K562 (cell line): Measurements from ENCODE around the gene PCP2. TPM values are rescaled to one million over a fixed set of nuclear protein-coding genes. Genes with fewer than 3 reads are reported as not detected.
A peak's percentile ranks its signal among the peaks of the same experiment; 100 is the strongest.

Source experiments
- ATAC-seq: fragments of 200-7000 bp; cut with Tn5 transposase; 3 replicates; pipeline ENCODE4 v1.9.1; 2020; ENCODE audit warnings: moderate library complexity
- BruUV-seq: library from RNA; stranded (reverse); fragments of 400-500 nt; replicated peaks from 2 replicates; lab custom pipeline; 2021; lab: Mats Ljungman, UMichigan
- CTCF ChIA-PET: fragments of 300-600 bp; formaldehyde crosslinking; extraction: SDS; loops from one replicate; lab custom pipeline; 2021; ENCODE audit warnings: low intra/inter-chr PET ratio; lab: Yijun Ruan, JAX
- POLR2A ChIA-PET: fragments of 300-600, 350-650 bp; sonication (Branson Sonifier 250); formaldehyde crosslinking; extraction: SDS; loops from one replicate; lab custom pipeline; 2021; ENCODE audit warnings: antibody characterized with exemption, inconsistent platforms; lab: Yijun Ruan, JAX
- DNase-seq, 4 experiments: peaks; one replicate each; pipeline versions ENCODE4 v3.0.0 to v3.0.0-alpha.2; 2011 to 2018; ENCODE audit warnings: low spot score in 3 of 4, mixed read lengths in 3 of 4; ENCODE audit errors: extremely low read depth in 1 of 4
- FAIRE-seq: peaks from 2 replicates; lab custom pipeline; 2011; peaks lifted over from hg19 to GRCh38; lab: Jason Lieb, UNC
- H2AFZ ChIP-seq: 2 replicates; pipeline ENCODE4 v1.6.0; 2011; ENCODE audit warnings: low read depth, low read length, control low read depth, inconsistent platforms
- H3K27ac ChIP-seq: fragments of 200-600 bp; 3 replicates; pipeline ENCODE4 v1.8.0; 2011; ENCODE audit warnings: low read depth, mild to moderate bottlenecking, control low read depth, inconsistent platforms, low read length, moderate library complexity, mixed read lengths; ENCODE audit errors: extremely low read depth
- H3K27me3 ChIP-seq, 2 experiments: fragments of 300-600 bp in 1 of 2; 2 replicates in 1 of 2; 3 replicates in 1 of 2; pipeline versions ENCODE4 v1.6.0 to v1.8.0; 2011; ENCODE audit warnings: inconsistent platforms in 2 of 2, low read length in 2 of 2, mild to moderate bottlenecking in 1 of 2, mixed read lengths in 1 of 2, moderate library complexity in 1 of 2; ENCODE audit not compliant: control insufficient read depth in 2 of 2, insufficient read depth in 2 of 2
- H3K36me3 ChIP-seq: fragments of 300-600 bp; 3 replicates; pipeline ENCODE4 v1.8.0; 2011; ENCODE audit warnings: mild to moderate bottlenecking, low read length, inconsistent platforms; ENCODE audit not compliant: control insufficient read depth, insufficient read depth
- H3K4me1 ChIP-seq, 2 experiments: fragments of 200-600 bp in 1 of 2; replicated peaks in 1 of 2; 2 replicates in 1 of 2; 3 replicates in 1 of 2; pipeline versions ENCODE4 v1.5.1 to v1.8.0; 2011; ENCODE audit warnings: inconsistent platforms in 2 of 2, low read length in 2 of 2, mild to moderate bottlenecking in 1 of 2, mixed read lengths in 1 of 2, moderate library complexity in 1 of 2; ENCODE audit not compliant: control insufficient read depth in 2 of 2, insufficient read depth in 2 of 2
- H3K4me2 ChIP-seq: 2 replicates; pipeline ENCODE4 v1.6.1; 2011; ENCODE audit warnings: low read length, control low read depth, inconsistent platforms, mixed read lengths; ENCODE audit not compliant: insufficient read depth
- H3K4me3 ChIP-seq: fragments of 200-600 bp; sonication (generic), shearing (Covaris generic); 2 replicates; pipeline ENCODE4 v1.5.1; 2016; ENCODE audit warnings: control low read depth, inconsistent platforms
- H3K79me2 ChIP-seq: fragments of 200-600 bp; 3 replicates; pipeline ENCODE4 v1.8.0; 2011; ENCODE audit warnings: low read length, inconsistent platforms; ENCODE audit not compliant: control insufficient read depth, insufficient read depth
- H3K9ac ChIP-seq, 2 experiments: 2 replicates each; pipeline versions ENCODE4 v1.6.0 to v1.6.1; 2011; ENCODE audit warnings: low read depth in 2 of 2, low read length in 2 of 2, control low read depth in 1 of 2, inconsistent platforms in 1 of 2, mild to moderate bottlenecking in 1 of 2, mixed read lengths in 1 of 2; ENCODE audit not compliant: insufficient read depth in 1 of 2
- H3K9me1 ChIP-seq: one replicate; pipeline ENCODE4 v1.6.0; 2011; ENCODE audit warnings: inconsistent platforms, mild to moderate bottlenecking, low read length, moderate library complexity; ENCODE audit not compliant: control insufficient read depth, insufficient read depth
- H3K9me3 ChIP-seq: replicated peaks from 2 replicates; pipeline ENCODE4 v1.5.1; 2011; ENCODE audit warnings: low read depth, low read length, inconsistent platforms; ENCODE audit not compliant: control insufficient read depth, insufficient read depth
- H4K20me1 ChIP-seq: replicated peaks from 2 replicates; pipeline ENCODE4 v1.6.1; 2011; ENCODE audit warnings: low read length, inconsistent platforms, mixed read lengths; ENCODE audit not compliant: control insufficient read depth, insufficient read depth
- ESRRB ChIP-seq: fragments of 250-450 bp; sonication (Bioruptor Pico); IDR thresholded peaks from 2 replicates; pipeline ENCODE4 v1.5.0; 2020; ENCODE audit warnings: mild to moderate bottlenecking, moderate library complexity, borderline replicate concordance
- HEY1 ChIP-seq: fragments of 250-450 bp; sonication (Bioruptor Pico); IDR thresholded peaks from 2 replicates; pipeline ENCODE4 v1.5.0; 2020; ENCODE audit warnings: mild to moderate bottlenecking, moderate library complexity, borderline replicate concordance
- NR3C1 ChIP-seq: sonication (generic); formaldehyde crosslinking; IDR thresholded peaks from 2 replicates; pipeline ENCODE4 v1.8.1; 2022; ENCODE audit warnings: missing genetic modification reagents
- RFX1 ChIP-seq: fragments of 450-650 bp; IDR thresholded peaks from 2 replicates; pipeline ENCODE4 v1.6.1; 2016; ENCODE audit warnings: mild to moderate bottlenecking, moderate library complexity
- SRSF3 ChIP-seq: fragments of 200-400 bp; formaldehyde crosslinking; IDR thresholded peaks from 2 replicates; pipeline ENCODE4 v1.6.1; 2016; ENCODE audit warnings: mild to moderate bottlenecking, low read length, moderate library complexity; ENCODE audit not compliant: insufficient read depth
- TEAD1 ChIP-seq, 2 experiments: fragments of 450-650 bp in 1 of 2; sonication (generic) in 1 of 2; formaldehyde crosslinking; IDR thresholded peaks; 2 replicates each; pipeline versions ENCODE4 v1.4.0 to v1.8.0; 2020 to 2022; ENCODE audit warnings: mild to moderate bottlenecking in 2 of 2, missing genetic modification reagents in 1 of 2
- ZNF175 ChIP-seq: fragments of 200-800 bp; sonication (Bioruptor generic); IDR thresholded peaks from 2 replicates; pipeline ENCODE4 v1.6.1; 2016; ENCODE audit warnings: low read depth, mild to moderate bottlenecking, missing genetic modification characterization, missing compliant biosample characterization
- WGBS: fragments of 100-300 bp; shearing (Covaris generic); methylation state at CpG from one replicate; pipeline ENCODE4 v1.1.6; 2016; ENCODE audit warnings: low coverage, mixed read lengths; ENCODE audit not compliant: insufficient coverage; ENCODE audit errors: missing lambda C conversion rate; 5-methylcytosine and 5-hydroxymethylcytosine counted together
- in situ Hi-C: fragments of 300-500 bp; cut with MboI; formaldehyde crosslinking; loops from 4 replicates; pipeline ENCODE4 v1.15.0; 2018; ENCODE audit warnings: inconsistent platforms, mixed read lengths
- intact Hi-C: fragments of 100-400 bp; cut with micrococcal nuclease; formaldehyde crosslinking; loops from 2 replicates; pipeline ENCODE4 v1.14.2; 2022
- polyA plus RNA-seq, 8 experiments: library from polyadenylated mRNA; depleted of rRNA in 4 of 8; stranded (reverse) in 5 of 8; unstranded in 3 of 8; fragments of >200 nt; fragmentation: Nextera tagmentation in 2 of 8; fragmentation: Illumina TruSeq in 1 of 8; extraction: Ambion mirVana in 2 of 8; extraction: Trizol in 1 of 8; gene quantifications; 2 replicates each; pipeline versions ENCODE4 v1.2.1 to v1.2.3, GENCODE V29; 2011 to 2014; ENCODE audit warnings: inconsistent platforms in 1 of 8, missing spikeins in 1 of 8
- total RNA-seq, 7 experiments: library from RNA; depleted of rRNA in 6 of 7; stranded (reverse); fragments of >200 nt in 6 of 7; fragmentation: Illumina TruSeq in 2 of 7; extraction: Trizol in 2 of 7; gene quantifications; 2 replicates each; pipeline versions ENCODE4 v1.2.1 to v1.2.3, GENCODE V29; 2011 to 2021; ENCODE audit warnings: low replicate concordance in 1 of 7
- TF ChIP-seq, protein P1 (sequence below): fragments of 450-650 bp; formaldehyde crosslinking; conservative IDR thresholded peaks from 2 replicates; pipeline ENCODE4 v1.4.0; 2022; ENCODE audit warnings: mild to moderate bottlenecking, missing genetic modification characterization
- TF ChIP-seq, protein P2 (sequence below): fragments of 200-400 bp; formaldehyde crosslinking; IDR thresholded peaks from 2 replicates; pipeline ENCODE4 v1.6.1; 2017; ENCODE audit warnings: mild to moderate bottlenecking, low read depth, low read length, moderate library complexity
- TF ChIP-seq, protein P3 (sequence below), 2 experiments: IDR thresholded peaks in 1 of 2; conservative IDR thresholded peaks in 1 of 2; 2 replicates each; pipeline ENCODE4 v1.6.1; 2016; ENCODE audit warnings: low read depth in 2 of 2, mild to moderate bottlenecking in 1 of 2, missing compliant biosample characterization in 1 of 2, missing genetic modification characterization in 1 of 2, moderate library complexity in 1 of 2
- TF ChIP-seq, protein P4 (sequence below): fragments of 450-650 bp; IDR thresholded peaks from 2 replicates; pipeline ENCODE4 v1.6.1; 2016

The PCP2 gene
- total and polyA plus RNA-seq, 9 of the 15 experiments (the other 6 are each of a cell fraction or from before 2014, with no cell fraction given) = 0.17 to 1.3 (median 0.49) TPM; not detected in 3

DNA sequence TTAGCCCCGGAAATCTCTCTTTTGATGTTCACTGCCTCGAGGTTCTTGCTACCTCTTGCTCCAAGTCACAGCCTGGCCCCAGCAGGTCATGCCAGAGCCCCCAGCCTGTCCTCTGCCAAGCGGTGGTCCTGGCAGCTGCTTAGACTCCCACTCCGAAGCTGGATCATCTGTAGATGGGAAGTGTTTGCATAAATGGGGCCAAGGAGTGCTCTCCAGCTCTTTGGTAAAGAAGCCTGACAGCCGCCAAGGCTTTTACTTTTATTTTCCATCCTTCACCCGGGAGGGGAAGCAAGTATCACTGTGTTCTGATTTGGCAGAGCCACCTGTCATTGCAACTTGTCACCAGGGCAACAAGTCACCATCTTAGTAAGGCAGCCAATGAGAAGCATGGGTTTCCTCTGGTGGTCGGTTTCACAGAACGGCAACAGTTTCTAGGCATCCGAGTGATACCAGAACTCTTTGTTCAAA lies 24.7 kb upstream of the PCP2 start:
- Histone ChIP-seq H3K27me3 (peaks cover 4 to 9% of the 10 kb centered on the region in 2 experiments; a peak in 3 of 5 replicates), H3K27ac (no peak overlapping the region), H3K9ac (no peak overlapping the region), H3K9me3 (no peaks in the 10 kb centered on the region), H3K9me1 (no peaks in the 10 kb centered on the region), H3K4me2 (no peak overlapping the region), H3K36me3 (no peaks in the 10 kb centered on the region), H2AFZ (no peak overlapping the region), H3K79me2 (no peaks in the 10 kb centered on the region), H4K20me1 (no peaks in the 10 kb centered on the region), H3K4me3 (no peak overlapping the region), H3K4me1 (peaks cover 0 to 6% of the 10 kb centered on the region in 2 experiments; a peak in 2 of 5 replicates)
- ChIA-PET POLR2A (interaction anchor here (0.6 kb wide), 1 partner anchor 14 kb away, joined by 3 read pairs; no protein-coding TSS in a partner anchor), CTCF (no interaction called here)
- no peak for DNase-seq
- 24% methylated on average over 9 of the region's 9 CpGs for WGBS
- intact Hi-C loops (no loop called here), in situ Hi-C loops (no loop called here)
- TF ChIP-seq ESRRB (CRISPR knock-in tag) = no peak
- TF ChIP-seq, protein P1, sequence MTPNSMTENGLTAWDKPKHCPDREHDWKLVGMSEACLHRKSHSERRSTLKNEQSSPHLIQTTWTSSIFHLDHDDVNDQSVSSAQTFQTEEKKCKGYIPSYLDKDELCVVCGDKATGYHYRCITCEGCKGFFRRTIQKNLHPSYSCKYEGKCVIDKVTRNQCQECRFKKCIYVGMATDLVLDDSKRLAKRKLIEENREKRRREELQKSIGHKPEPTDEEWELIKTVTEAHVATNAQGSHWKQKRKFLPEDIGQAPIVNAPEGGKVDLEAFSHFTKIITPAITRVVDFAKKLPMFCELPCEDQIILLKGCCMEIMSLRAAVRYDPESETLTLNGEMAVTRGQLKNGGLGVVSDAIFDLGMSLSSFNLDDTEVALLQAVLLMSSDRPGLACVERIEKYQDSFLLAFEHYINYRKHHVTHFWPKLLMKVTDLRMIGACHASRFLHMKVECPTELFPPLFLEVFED (CRISPR knock-in tag) = no peak
- TF ChIP-seq TEAD1 (CRISPR knock-in tag; IDR thresholded peaks at IDR 0.05) = no peak
- TF ChIP-seq HEY1 (CRISPR knock-in tag) = no peak
- no peak for TF ChIP-seq NR3C1 (CRISPR knock-in tag)
- no peak for TF ChIP-seq ZNF175
- TF ChIP-seq, protein P2, sequence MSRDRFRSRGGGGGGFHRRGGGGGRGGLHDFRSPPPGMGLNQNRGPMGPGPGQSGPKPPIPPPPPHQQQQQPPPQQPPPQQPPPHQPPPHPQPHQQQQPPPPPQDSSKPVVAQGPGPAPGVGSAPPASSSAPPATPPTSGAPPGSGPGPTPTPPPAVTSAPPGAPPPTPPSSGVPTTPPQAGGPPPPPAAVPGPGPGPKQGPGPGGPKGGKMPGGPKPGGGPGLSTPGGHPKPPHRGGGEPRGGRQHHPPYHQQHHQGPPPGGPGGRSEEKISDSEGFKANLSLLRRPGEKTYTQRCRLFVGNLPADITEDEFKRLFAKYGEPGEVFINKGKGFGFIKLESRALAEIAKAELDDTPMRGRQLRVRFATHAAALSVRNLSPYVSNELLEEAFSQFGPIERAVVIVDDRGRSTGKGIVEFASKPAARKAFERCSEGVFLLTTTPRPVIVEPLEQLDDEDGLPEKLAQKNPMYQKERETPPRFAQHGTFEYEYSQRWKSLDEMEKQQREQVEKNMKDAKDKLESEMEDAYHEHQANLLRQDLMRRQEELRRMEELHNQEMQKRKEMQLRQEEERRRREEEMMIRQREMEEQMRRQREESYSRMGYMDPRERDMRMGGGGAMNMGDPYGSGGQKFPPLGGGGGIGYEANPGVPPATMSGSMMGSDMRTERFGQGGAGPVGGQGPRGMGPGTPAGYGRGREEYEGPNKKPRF = no peak
- TF ChIP-seq SRSF3 = no peak
- TF ChIP-seq, protein P3, sequence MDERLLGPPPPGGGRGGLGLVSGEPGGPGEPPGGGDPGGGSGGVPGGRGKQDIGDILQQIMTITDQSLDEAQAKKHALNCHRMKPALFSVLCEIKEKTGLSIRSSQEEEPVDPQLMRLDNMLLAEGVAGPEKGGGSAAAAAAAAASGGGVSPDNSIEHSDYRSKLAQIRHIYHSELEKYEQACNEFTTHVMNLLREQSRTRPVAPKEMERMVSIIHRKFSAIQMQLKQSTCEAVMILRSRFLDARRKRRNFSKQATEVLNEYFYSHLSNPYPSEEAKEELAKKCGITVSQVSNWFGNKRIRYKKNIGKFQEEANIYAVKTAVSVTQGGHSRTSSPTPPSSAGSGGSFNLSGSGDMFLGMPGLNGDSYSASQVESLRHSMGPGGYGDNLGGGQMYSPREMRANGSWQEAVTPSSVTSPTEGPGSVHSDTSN (CRISPR knock-in tag; IDR thresholded peaks at IDR 0.05; ENCODE audit: low read depth) = no peak
- TF ChIP-seq, protein P3 (tag; conservative IDR thresholded peaks at IDR 0.05; ENCODE audit: low read depth) = peak; percentile 35; the same call in 1 of the 2 replicates
- TF ChIP-seq, protein P4, sequence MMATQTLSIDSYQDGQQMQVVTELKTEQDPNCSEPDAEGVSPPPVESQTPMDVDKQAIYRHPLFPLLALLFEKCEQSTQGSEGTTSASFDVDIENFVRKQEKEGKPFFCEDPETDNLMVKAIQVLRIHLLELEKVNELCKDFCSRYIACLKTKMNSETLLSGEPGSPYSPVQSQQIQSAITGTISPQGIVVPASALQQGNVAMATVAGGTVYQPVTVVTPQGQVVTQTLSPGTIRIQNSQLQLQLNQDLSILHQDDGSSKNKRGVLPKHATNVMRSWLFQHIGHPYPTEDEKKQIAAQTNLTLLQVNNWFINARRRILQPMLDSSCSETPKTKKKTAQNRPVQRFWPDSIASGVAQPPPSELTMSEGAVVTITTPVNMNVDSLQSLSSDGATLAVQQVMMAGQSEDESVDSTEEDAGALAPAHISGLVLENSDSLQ = peak; percentile 88
- TF ChIP-seq RFX1 = peak; percentile 73
- FAIRE-seq = no peak
- ATAC-seq = no peak
- BruUV-seq = no TSS peak
